Hippocampal formation (tissue), 2 donors: ENCODE data around the gene ENC1.

Experiments
- DNase-seq, 2 donors: peaks; one replicate each; lab custom pipeline; 2025; lab: John Stamatoyannopoulos, UW

Gene ENC1

DNA sequence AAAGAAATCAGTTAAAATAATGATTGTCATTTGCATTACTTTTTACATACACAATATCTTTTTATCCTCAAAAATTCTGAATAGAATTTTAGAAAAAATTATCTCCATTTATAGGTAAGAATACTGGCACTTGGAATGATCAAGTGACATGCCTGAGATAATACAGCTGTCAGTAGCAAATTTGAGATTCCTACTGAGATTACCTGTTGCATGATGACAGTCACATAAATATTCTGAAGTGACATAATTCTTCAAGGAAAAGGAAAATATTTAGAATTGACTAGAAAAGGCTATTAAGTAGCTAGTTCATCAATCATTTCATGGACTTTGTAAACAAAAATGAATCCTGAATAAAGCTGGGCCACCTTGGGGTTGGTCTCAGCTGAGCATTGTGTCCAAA is 15.2 kb upstream of the ENC1 start:
- DNase-seq = no peak

DNA sequence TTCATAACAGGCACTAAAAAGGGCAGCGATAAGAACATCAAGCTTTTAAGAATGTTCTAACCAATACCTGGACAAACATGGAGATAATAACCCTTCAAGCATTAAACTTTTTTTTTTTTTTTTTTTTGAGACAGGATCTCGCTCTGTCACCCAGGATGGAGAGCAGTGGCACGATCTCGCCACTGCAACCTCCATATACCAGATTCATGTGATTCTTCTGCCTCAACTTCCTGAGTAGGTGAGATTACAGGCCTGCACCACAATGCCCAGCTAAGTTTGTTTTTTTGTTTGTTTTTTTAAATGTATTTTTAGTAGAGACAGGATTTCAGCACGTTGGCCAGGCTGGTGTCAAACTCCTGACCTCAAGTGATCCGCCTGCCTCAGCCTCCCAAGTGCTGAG is 14.7 kb upstream of the ENC1 start:
- no peak for DNase-seq

- no peak for DNase-seq
Observed at GRCh38 chr5:74653991-74654390, 13.5 kb upstream of the ENC1 start.

DNA sequence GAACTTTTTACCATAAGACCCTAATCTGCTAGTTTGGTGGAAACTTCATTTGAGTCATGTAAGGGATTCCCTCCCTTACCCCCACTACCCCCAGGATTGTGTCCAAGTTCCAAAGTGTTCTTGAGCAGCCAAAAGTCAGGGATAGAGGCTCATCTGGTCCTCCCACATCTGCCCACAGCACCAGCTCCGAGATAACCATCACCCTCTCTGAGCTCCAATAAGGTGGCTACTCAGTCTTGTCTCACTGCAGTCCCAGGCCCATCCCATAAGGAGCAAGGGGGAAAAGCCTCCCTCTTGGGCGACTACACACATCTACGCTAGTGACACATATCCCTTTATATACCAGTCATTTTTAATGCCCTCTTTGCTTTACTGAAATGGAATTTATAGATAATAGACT is 12.0 kb upstream of the ENC1 start:
- DNase-seq = no peak

GRCh38 chr5:74651710-74652109 is 11.2 kb upstream of the ENC1 start:
- no peak for DNase-seq

DNA sequence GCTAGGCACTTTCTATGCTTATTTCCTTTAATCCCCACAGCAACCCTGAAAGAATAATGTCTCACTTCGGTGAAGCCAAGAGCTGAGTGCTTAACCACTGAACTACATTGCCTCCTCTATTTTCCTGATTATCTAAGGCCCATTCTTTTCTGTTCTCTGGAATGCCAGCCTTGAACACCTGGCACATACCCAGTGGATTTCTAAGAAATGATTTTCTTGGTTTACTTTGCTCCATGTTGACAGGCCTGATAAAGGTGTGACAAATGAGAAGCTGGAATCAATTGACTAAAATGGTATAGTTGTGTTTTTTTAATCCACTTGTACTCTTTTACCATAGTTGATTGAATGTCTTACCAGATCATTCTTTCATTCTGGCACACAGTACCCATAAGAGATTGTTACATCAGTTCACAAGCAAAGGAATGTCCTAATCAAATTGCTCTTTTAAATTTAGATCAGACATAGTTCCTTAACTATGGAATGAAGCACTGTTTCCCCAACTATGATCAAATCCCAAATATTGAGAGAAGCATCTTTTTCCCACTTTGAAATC is 9.0 kb upstream of the ENC1 start:
- DNase-seq = no peak

- DNase-seq = peak; percentile 18 to 75
Observed at GRCh38 chr5:74648835-74649293, 8.3 kb upstream of the ENC1 start.

GRCh38 chr5:74647096-74647495 is 6.6 kb upstream of the ENC1 start:
- no peak for DNase-seq

DNA sequence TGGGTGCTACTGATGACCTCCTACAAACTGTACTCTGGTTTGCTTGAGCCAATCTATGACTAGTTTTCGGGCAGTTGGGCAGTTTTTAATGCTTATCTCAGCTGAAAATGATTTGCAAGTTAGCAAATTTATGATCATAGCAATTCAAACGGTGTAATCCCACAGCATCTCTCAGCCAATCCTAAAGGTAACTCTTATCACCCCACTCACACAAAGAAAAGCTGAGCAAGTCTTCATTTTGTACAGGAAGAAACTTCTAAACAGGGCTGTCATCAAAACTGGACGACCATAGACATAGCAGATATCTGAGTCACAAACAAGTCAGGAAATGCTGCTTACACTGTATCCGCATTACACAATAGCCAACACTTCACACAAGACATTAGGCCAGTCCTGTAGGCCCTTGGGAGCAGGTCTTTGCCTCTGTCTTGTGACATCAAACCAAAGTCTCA is 2.6 kb upstream of the ENC1 start:
- no peak for DNase-seq

DNA sequence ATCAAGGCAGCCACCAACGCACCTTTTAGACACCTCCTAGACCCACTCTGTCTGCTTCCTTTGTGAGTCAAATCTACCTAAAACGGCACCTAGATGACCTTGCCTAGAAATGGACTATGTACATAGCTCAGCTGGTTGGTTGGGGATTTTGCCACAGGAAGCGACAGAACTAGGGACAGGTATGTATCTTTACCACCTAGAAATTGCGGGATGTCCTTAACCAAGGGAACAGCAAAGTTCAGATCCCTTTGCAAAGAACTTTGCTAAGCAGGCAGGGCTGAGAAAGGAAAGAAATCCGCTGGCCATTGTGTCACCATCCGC is 2.0 kb upstream of the ENC1 start:
- DNase-seq = no peak

DNA sequence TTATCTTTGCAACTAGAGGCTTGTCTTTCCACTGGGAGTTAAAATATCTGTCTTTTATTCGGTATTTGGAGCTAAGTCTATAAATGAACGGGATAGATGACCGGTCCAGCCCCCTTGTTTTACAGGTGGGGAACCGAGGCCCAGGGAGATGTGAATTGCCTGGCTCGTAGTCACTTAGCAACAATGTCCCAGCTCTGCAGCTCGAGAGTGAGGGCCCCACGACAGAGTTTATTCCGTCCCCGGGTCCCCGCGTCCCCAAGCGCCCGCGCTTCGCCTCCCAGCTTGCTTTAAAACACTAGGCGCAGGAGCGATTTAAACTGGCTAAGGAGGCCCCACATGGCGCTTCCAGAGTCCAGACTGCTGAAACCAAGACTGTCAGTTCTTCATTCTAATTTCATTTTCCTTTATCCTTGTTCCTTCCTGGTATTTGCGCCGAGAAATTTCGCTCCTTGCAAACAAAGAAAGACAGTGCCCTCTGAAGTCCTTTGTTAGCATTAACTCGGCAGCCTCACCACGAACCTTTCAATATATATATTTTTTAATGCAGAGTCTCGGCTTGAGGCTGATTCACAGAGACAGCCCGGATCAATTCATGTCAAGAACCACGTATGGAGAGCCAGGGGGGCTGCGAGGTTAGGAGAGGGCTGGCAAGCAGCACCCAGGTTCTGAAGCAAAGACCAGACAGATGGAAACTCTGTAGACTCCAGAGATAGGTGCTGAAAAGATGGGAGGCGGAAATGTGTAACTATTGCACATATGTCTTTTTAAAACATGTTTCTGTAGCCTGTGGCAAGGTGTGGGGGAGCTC is 1.4 kb upstream of the ENC1 start:
- peak; percentile 20 to 81 for DNase-seq

- peak in 1 of 2 donors; percentile 55 for DNase-seq
Observed at GRCh38 chr5:74640954-74641734, 616 bp upstream of the ENC1 start.

GRCh38 chr5:74639807-74640449 is 600 bp downstream of the ENC1 start:
- DNase-seq = no peak

GRCh38 chr5:74638970-74639806 is 1.3 kb downstream of the ENC1 start:
- no peak for DNase-seq

GRCh38 chr5:74638544-74638969 is 2.0 kb downstream of the ENC1 start:
- DNase-seq = no peak

GRCh38 chr5:74636552-74636951 is 4.0 kb downstream of the ENC1 start:
- DNase-seq = no peak

DNA sequence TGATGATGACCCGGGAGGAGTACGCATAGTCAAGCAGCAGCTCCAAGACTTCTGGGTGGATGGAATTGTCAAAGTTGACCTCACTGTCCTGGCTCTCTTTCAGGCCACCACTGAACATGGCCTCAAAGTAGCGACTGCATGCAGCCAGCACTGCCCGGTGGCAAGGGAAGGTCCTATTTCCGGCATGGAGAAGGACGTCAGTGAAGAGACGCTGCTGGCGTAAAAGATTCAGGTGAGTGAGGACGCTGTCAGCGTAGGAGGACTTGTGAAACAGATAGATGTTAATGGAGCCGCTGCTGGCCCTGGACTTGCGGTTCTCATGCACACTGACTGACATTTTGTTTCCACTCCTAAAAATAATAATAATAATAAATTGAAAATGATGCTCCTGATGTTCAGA is 4.4 kb downstream of the ENC1 start:
- DNase-seq = no peak

- no peak for DNase-seq
Observed at GRCh38 chr5:74634611-74635286, 5.8 kb downstream of the ENC1 start.

- no peak for DNase-seq
Observed at GRCh38 chr5:74633695-74634094, 6.8 kb downstream of the ENC1 start.

DNA sequence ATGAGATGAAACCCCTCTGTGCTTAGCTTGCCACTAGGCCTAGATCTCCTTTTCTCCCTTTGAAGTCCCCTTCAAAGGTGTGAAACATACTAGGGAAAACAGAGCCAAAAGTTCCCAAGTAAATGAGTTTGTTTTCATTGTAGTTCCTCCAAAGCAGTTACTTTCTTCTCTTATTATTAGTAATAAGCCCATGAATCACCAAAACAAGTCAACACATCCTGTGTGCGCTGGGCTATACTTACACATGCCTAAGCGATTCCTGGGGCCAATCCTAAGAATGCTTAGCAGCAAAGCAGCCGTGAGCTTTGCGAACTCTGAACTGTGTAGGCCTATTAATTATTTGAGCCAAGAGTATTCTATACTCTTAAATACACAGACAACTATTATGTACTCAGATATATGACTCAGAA is 7.6 kb downstream of the ENC1 start:
- no peak for DNase-seq
